Naive B cell (primary cell): ENCODE measurements around the gene SEZ6L2. TPM values are rescaled to one million over a fixed set of nuclear protein-coding genes. Genes with fewer than 3 reads are reported as not detected.
A peak's percentile ranks its signal among the peaks of the same experiment; 100 is the strongest.
"Not testable (repeated sequence)": the region's sequence is repeated elsewhere in the genome, so short reads cannot be mapped to it uniquely, and the experiment has no call there.

Experiments used
- ATAC-seq, 2 donors: fragments of 150-1000 bp; cut with Tn5 transposase; 2 replicates each; pipeline ENCODE4 v1.10.0; 2021; ENCODE audit warnings: low read depth in 2 of 2, mild to moderate bottlenecking in 2 of 2, moderate library complexity in 2 of 2
- DNase-seq: peaks from one replicate; pipeline ENCODE4 v3.0.0; 2022
- H3K27ac Mint-ChIP-seq, 6 donors: one replicate each; pipeline ENCODE4 v1.8.0; 2020 to 2022; ENCODE audit warnings: mild to moderate bottlenecking in 6 of 6, mixed read lengths in 6 of 6, moderate library complexity in 5 of 6, inconsistent platforms in 2 of 6
- H3K27me3 Mint-ChIP-seq, 3 donors: one replicate each; pipeline ENCODE4 v1.8.0; 2021 to 2022; ENCODE audit warnings: mixed read lengths in 3 of 3, mild to moderate bottlenecking in 1 of 3
- H3K36me3 Mint-ChIP-seq, 2 donors: one replicate each; pipeline ENCODE4 v1.8.0; 2020 to 2022; ENCODE audit warnings: mixed read lengths in 2 of 2, inconsistent platforms in 1 of 2, mild to moderate bottlenecking in 1 of 2
- H3K4me1 Mint-ChIP-seq, 3 donors: one replicate each; pipeline ENCODE4 v1.8.0; 2020 to 2022; ENCODE audit warnings: mixed read lengths in 3 of 3, inconsistent platforms in 1 of 3, mild to moderate bottlenecking in 1 of 3, moderate library complexity in 1 of 3
- H3K4me3 Mint-ChIP-seq, 8 donors: one replicate each; pipeline ENCODE4 v1.8.0; 2020 to 2022; ENCODE audit warnings: mild to moderate bottlenecking in 8 of 8, mixed read lengths in 8 of 8, moderate library complexity in 8 of 8, inconsistent platforms in 2 of 8
- H3K9me3 Mint-ChIP-seq, 7 donors: one replicate each; pipeline ENCODE4 v1.8.0; 2020 to 2022; ENCODE audit warnings: mixed read lengths in 7 of 7, mild to moderate bottlenecking in 5 of 7, inconsistent platforms in 2 of 7, moderate library complexity in 1 of 7
- polyA plus RNA-seq, 6 donors: library from polyadenylated mRNA; unstranded; fragments of 300-500 nt; fragmentation: Illumina TruSeq; gene quantifications; one replicate each; pipeline ENCODE4 v1.2.3, GENCODE V29; 2021; ENCODE audit warnings: low read depth in 6 of 6

SEZ6L2 gene
- polyA plus RNA-seq, 6 donors from 2014 or later: not detected

DNA sequence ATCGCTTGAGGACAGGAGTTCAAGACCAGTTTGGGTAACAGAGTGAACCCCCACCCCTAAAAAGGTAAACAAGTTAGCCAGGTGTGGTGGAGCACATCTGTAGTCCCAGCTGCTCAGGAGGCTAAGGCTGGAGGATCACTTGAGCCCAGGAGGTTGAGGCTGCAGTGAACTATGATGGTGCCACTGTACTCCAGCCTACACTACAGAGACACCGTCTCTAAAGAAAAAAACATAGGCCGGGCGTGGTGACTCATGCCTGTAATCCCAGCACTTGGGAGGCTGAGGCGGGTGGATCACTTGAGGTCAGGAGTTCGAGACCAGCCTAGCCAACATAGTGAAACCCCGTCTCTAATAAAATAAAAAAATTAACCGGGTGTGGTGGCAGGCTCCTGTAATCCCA lies 30.3 kb downstream of the SEZ6L2 start:
- not testable (repeated sequence) for DNase-seq, H3K4me1 Mint-ChIP-seq, ATAC-seq, H3K9me3 Mint-ChIP-seq, H3K36me3 Mint-ChIP-seq, H3K4me3 Mint-ChIP-seq, H3K27ac Mint-ChIP-seq
- H3K27me3 Mint-ChIP-seq: peaks cover 0 to 27% (median 7%) of the 10 kb centered on the region in 3 donors

GRCh38 chr16:29868396-29869009 lies 30.8 kb downstream of the SEZ6L2 start:
- Mint-ChIP-seq H3K36me3 (no peaks in the 10 kb centered on the region), H3K27ac (no peak overlapping the region), H3K27me3 (peaks cover 0 to 27% (median 7%) of the 10 kb centered on the region in 3 donors), H3K4me3 (no peak overlapping the region), H3K4me1 (peaks cover 2 to 4% (median 4%) of the 10 kb centered on the region in 3 donors), H3K9me3 (no peaks in the 10 kb centered on the region)
- DNase-seq (no peak), ATAC-seq (no peak)

GRCh38 chr16:29864205-29864604 lies 35.1 kb downstream of the SEZ6L2 start:
- H3K36me3 Mint-ChIP-seq: peaks cover 5 to 12% of the 10 kb centered on the region in 2 donors
- DNase-seq: no peak
- H3K27ac Mint-ChIP-seq: peak overlapping the region in 2 of 6 donors; percentile 65 to 82
- H3K27me3 Mint-ChIP-seq: peaks cover 0 to 19% (median 7%) of the 10 kb centered on the region in 3 donors
- H3K4me1 Mint-ChIP-seq: peaks cover 15 to 32% (median 26%) of the 10 kb centered on the region in 3 donors
- H3K9me3 Mint-ChIP-seq: no peaks in the 10 kb centered on the region
- ATAC-seq: no peak
- H3K4me3 Mint-ChIP-seq: no peak overlapping the region

GRCh38 chr16:29863669-29863984 lies 35.7 kb downstream of the SEZ6L2 start:
- DNase-seq (no peak), ATAC-seq (no peak)
- peaks cover 0 to 19% (median 7%) of the 10 kb centered on the region in 3 donors for H3K27me3 Mint-ChIP-seq
- no peaks in the 10 kb centered on the region for H3K9me3 Mint-ChIP-seq
- peak overlapping the region; percentile 97 to 100 (median 99) for H3K27ac Mint-ChIP-seq
- H3K36me3 Mint-ChIP-seq: peaks cover 5 to 18% of the 10 kb centered on the region in 2 donors
- H3K4me1 Mint-ChIP-seq: peaks cover 15 to 32% (median 26%) of the 10 kb centered on the region in 3 donors
- peak overlapping the region; percentile 85 to 99 (median 94) for H3K4me3 Mint-ChIP-seq

GRCh38 chr16:29862884-29863668 lies 36.3 kb downstream of the SEZ6L2 start, which contains the start of gene CDIPT:
Gene CDIPT (minus strand): TSS chr16:29863226. CDS start chr16:29862857, 369 bp downstream.
- Mint-ChIP-seq H3K36me3 (peaks cover 5 to 24% of the 10 kb centered on the region in 2 donors), H3K4me3 (peak within 1 kb of the TSS; percentile 85 to 99 (median 94))
- peak; percentile 93 for DNase-seq

GRCh38 chr16:29862383-29862883 lies 36.9 kb downstream of the SEZ6L2 start:
- H3K27ac Mint-ChIP-seq: peak overlapping the region; percentile 87 to 100 (median 94)
- peaks cover 5 to 25% of the 10 kb centered on the region in 2 donors for H3K36me3 Mint-ChIP-seq
- peak overlapping the region; percentile 85 to 99 (median 94) for H3K4me3 Mint-ChIP-seq
- ATAC-seq: no peak
- H3K4me1 Mint-ChIP-seq: peaks cover 15 to 32% (median 26%) of the 10 kb centered on the region in 3 donors
- peaks cover 0 to 14% (median under 1%) of the 10 kb centered on the region in 3 donors for H3K27me3 Mint-ChIP-seq
- no peaks in the 10 kb centered on the region for H3K9me3 Mint-ChIP-seq
- DNase-seq: no peak

More at GRCh38 chr16:29862884-29863668, 36.3 kb downstream of the SEZ6L2 start, which contains the start of gene CDIPT:
- H3K27ac Mint-ChIP-seq: peak within 1 kb of the TSS; percentile 97 to 100 (median 99)
- peak; percentile 98 for ATAC-seq
- no peaks in the 10 kb centered on the region for H3K9me3 Mint-ChIP-seq
- peaks cover 15 to 32% (median 26%) of the 10 kb centered on the region in 3 donors for H3K4me1 Mint-ChIP-seq
- peaks cover 0 to 19% (median 7%) of the 10 kb centered on the region in 3 donors for H3K27me3 Mint-ChIP-seq

DNA sequence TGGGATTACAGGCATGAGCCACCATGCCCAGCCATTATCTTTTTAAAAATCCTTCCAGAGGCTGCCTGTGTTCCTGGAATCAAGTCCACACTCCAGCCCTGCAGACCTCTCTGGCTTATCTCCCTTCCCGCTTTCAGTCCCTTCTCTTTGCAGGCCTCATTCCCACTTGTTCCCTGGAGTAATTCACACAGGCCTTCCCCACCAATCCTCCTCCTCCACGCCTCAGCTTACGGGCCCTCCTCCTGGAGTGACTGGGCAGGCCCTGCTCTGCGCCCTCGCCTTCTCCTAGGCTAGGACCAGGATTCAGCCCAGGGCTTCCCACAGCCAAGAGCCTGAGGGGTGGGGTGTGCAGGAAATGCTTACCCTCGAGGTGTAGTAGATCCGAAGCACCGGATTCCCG lies 39.1 kb downstream of the SEZ6L2 start:
- ATAC-seq (no peak), DNase-seq (no peak)
- Mint-ChIP-seq H3K9me3 (no peaks in the 10 kb centered on the region), H3K4me1 (peaks cover 15 to 32% (median 26%) of the 10 kb centered on the region in 3 donors), H3K4me3 (peak overlapping the region in 1 of 8 donors; percentile 85), H3K27me3 (peaks cover 0 to 4% (median 0%) of the 10 kb centered on the region in 3 donors), H3K36me3 (peaks cover 5 to 25% of the 10 kb centered on the region in 2 donors), H3K27ac (no peak overlapping the region)

- Mint-ChIP-seq H3K4me1 (peaks cover 12 to 30% (median 26%) of the 10 kb centered on the region in 3 donors), H3K4me3 (peak overlapping the region in 4 of 8 donors; percentile 9 to 76 (median 57)), H3K9me3 (no peaks in the 10 kb centered on the region), H3K27ac (no peak overlapping the region), H3K36me3 (peaks cover 5 to 25% of the 10 kb centered on the region in 2 donors), H3K27me3 (no peaks in the 10 kb centered on the region)
- DNase-seq (no peak), ATAC-seq (no peak)
These were observed 40.4 kb downstream of the SEZ6L2 start for GRCh38 chr16:29858974-29859373.

- Mint-ChIP-seq H3K9me3 (no peaks in the 10 kb centered on the region), H3K4me1 (peaks cover 9 to 27% (median 22%) of the 10 kb centered on the region in 3 donors), H3K4me3 (peak overlapping the region in 2 of 8 donors; percentile 12 to 41), H3K27ac (peak overlapping the region in 1 of 6 donors; percentile 33), H3K36me3 (peaks cover 5 to 25% of the 10 kb centered on the region in 2 donors), H3K27me3 (no peaks in the 10 kb centered on the region)
- DNase-seq (no peak), ATAC-seq (no peak)
These were observed 41.1 kb downstream of the SEZ6L2 start for GRCh38 chr16:29858149-29858849.

- ATAC-seq: no peak
- DNase-seq: no peak
- no peaks in the 10 kb centered on the region for H3K27me3 Mint-ChIP-seq
- peaks cover 5 to 25% of the 10 kb centered on the region in 2 donors for H3K36me3 Mint-ChIP-seq
- peak overlapping the region in 1 of 8 donors; percentile 7 for H3K4me3 Mint-ChIP-seq
- no peak overlapping the region for H3K27ac Mint-ChIP-seq
- H3K9me3 Mint-ChIP-seq: no peaks in the 10 kb centered on the region
- H3K4me1 Mint-ChIP-seq: peaks cover 5 to 22% (median 13%) of the 10 kb centered on the region in 3 donors
These were observed 42.1 kb downstream of the SEZ6L2 start for GRCh38 chr16:29857133-29857760.

GRCh38 chr16:29854520-29855100 lies 44.7 kb downstream of the SEZ6L2 start:
- Mint-ChIP-seq H3K27me3 (no peaks in the 10 kb centered on the region), H3K4me1 (peaks cover 0 to 4% (median 0%) of the 10 kb centered on the region in 3 donors), H3K36me3 (peaks cover 0 to 16% of the 10 kb centered on the region in 2 donors), H3K9me3 (no peaks in the 10 kb centered on the region), H3K4me3 (no peak overlapping the region), H3K27ac (no peak overlapping the region)
- ATAC-seq: no peak
- no peak for DNase-seq

GRCh38 chr16:29852654-29853053 lies 46.7 kb downstream of the SEZ6L2 start:
- Mint-ChIP-seq H3K4me3 (no peak overlapping the region), H3K27ac (no peak overlapping the region), H3K4me1 (peaks cover 0 to 9% (median 0%) of the 10 kb centered on the region in 3 donors), H3K9me3 (no peaks in the 10 kb centered on the region), H3K36me3 (no peaks in the 10 kb centered on the region), H3K27me3 (no peaks in the 10 kb centered on the region)
- ATAC-seq (no peak), DNase-seq (no peak)
